ENCODE data around the gene ALOX5. TPM values are rescaled to one million over a fixed set of nuclear protein-coding genes. Genes with fewer than 3 reads are reported as not detected.
A peak's percentile ranks its signal among the peaks of the same experiment; 100 is the strongest.

ALOX5 gene
- total and polyA plus RNA-seq, 2 donors (not counting 1 experiment from before 2014, with no cell fraction given), result 354 to 888 TPM

- DNase-seq, result no peak
- H3K9me3 Mint-ChIP-seq (ENCODE audit: insufficient read depth), result no peaks in the 10 kb centered on the region
- Histone ChIP-seq H3K9me3 (ENCODE audit: control extremely low read depth in 1 of 3, control insufficient read depth in 2 of 3, insufficient read depth in 1 of 3, low read length in 2 of 3) (no peaks in the 10 kb centered on the region), H3K4me3 (ENCODE audit: control extremely low read depth in 1 of 5, extremely low read depth in 1 of 5, insufficient read depth in 1 of 5, low read depth in 2 of 5, low read length in 4 of 5) (no peak overlapping the region), H3K4me1 (ENCODE audit: control insufficient read depth in 2 of 2, insufficient read depth in 2 of 2, low read length in 2 of 2) (no peaks in the 10 kb centered on the region), H4K20me1 (ENCODE audit: control insufficient read depth, insufficient read depth, low read length, poor library complexity, severe bottlenecking) (peaks cover 14% of the 10 kb centered on the region), H3K79me2 (ENCODE audit: control insufficient read depth, insufficient read depth, low read length) (peaks cover 34% of the 10 kb centered on the region), H3K27me3 (replicated peaks in 1 of 4; ENCODE audit: control extremely low read depth in 1 of 4, control insufficient read depth in 3 of 4, insufficient read depth in 4 of 4, low read length in 3 of 4) (no peaks in the 10 kb centered on the region), H3K4me2 (replicated peaks; ENCODE audit: low read depth, low read length, poor library complexity, severe bottlenecking) (no peak overlapping the region), H3K36me3 (replicated peaks in 1 of 2; ENCODE audit: control extremely low read depth in 1 of 2, control insufficient read depth in 1 of 2, extremely low read depth in 1 of 2, insufficient read depth in 2 of 2, low read length in 1 of 2) (peaks cover 4 to 76% of the 10 kb centered on the region in 2 experiments), H3K9ac (ENCODE audit: low read length) (no peak overlapping the region), H2AFZ (ENCODE audit: insufficient read depth, low read depth, low read length, poor library complexity, severe bottlenecking) (no peak overlapping the region), H3K27ac (ENCODE audit: low read length in 2 of 2) (no peak overlapping the region)
- POLR2A ChIA-PET, result no interaction called here
- no peak overlapping the region for H3K4me3 Mint-ChIP-seq
- peak overlapping the region; percentile 61 for H3K27ac Mint-ChIP-seq
- TF ChIP-seq EZH2 (IDR thresholded peaks at IDR 0.05; ENCODE audit: borderline replicate concordance, insufficient read depth, low read depth, low read length, poor library complexity, severe bottlenecking), result no peak
- no peak for TF ChIP-seq CTCF (IDR thresholded peaks at IDR 0.05)
- H3K4me1 Mint-ChIP-seq, result peaks cover 12% of the 10 kb centered on the region
- intact Hi-C loops (cut with micrococcal nuclease), result no loop called here
- H3K27me3 Mint-ChIP-seq, result no peaks in the 10 kb centered on the region
- ATAC-seq (ENCODE audit: low read depth), result no peak
- WGBS (ENCODE audit: insufficient coverage), result 83% methylated on average over 6 of the region's 16 CpGs
- CTCF ChIA-PET, result interaction anchor here (1.1 kb wide), 1 partner anchor 10 kb away, joined by 3 read pairs; no protein-coding TSS in a partner anchor
These were observed 54.0 kb downstream of the ALOX5 start for GRCh38 chr10:45427970-45428366.

GRCh38 chr10:45428611-45429510 lies 54.8 kb downstream of the ALOX5 start:
- Histone ChIP-seq H3K9me3 (ENCODE audit: control extremely low read depth in 1 of 3, control insufficient read depth in 2 of 3, insufficient read depth in 1 of 3, low read length in 2 of 3) (no peaks in the 10 kb centered on the region), H3K36me3 (replicated peaks in 1 of 2; ENCODE audit: control extremely low read depth in 1 of 2, control insufficient read depth in 1 of 2, extremely low read depth in 1 of 2, insufficient read depth in 2 of 2, low read length in 1 of 2) (peaks cover 4 to 79% of the 10 kb centered on the region in 2 experiments), H2AFZ (ENCODE audit: insufficient read depth, low read depth, low read length, poor library complexity, severe bottlenecking) (no peak overlapping the region), H3K4me2 (replicated peaks; ENCODE audit: low read depth, low read length, poor library complexity, severe bottlenecking) (no peak overlapping the region), H3K79me2 (ENCODE audit: control insufficient read depth, insufficient read depth, low read length) (peaks cover 29% of the 10 kb centered on the region), H3K4me3 (ENCODE audit: control extremely low read depth in 1 of 5, extremely low read depth in 1 of 5, insufficient read depth in 1 of 5, low read depth in 2 of 5, low read length in 4 of 5) (no peak overlapping the region), H3K27ac (ENCODE audit: low read length in 2 of 2) (no peak overlapping the region), H3K9ac (ENCODE audit: low read length) (no peak overlapping the region), H4K20me1 (ENCODE audit: control insufficient read depth, insufficient read depth, low read length, poor library complexity, severe bottlenecking) (peaks cover 17% of the 10 kb centered on the region), H3K4me1 (ENCODE audit: control insufficient read depth in 2 of 2, insufficient read depth in 2 of 2, low read length in 2 of 2) (peaks cover 0 to 3% of the 10 kb centered on the region in 2 donors), H3K27me3 (replicated peaks in 1 of 4; ENCODE audit: control extremely low read depth in 1 of 4, control insufficient read depth in 3 of 4, insufficient read depth in 4 of 4, low read length in 3 of 4) (no peaks in the 10 kb centered on the region)
- WGBS (ENCODE audit: insufficient coverage), result 97% methylated on average over 10 of the region's 10 CpGs
- Mint-ChIP-seq H3K27ac (peak overlapping the region; percentile 46), H3K4me1 (peaks cover 17% of the 10 kb centered on the region), H3K9me3 (ENCODE audit: insufficient read depth) (no peaks in the 10 kb centered on the region), H3K27me3 (no peaks in the 10 kb centered on the region), H3K4me3 (no peak overlapping the region)
- TF ChIP-seq EZH2 (IDR thresholded peaks at IDR 0.05; ENCODE audit: borderline replicate concordance, insufficient read depth, low read depth, low read length, poor library complexity, severe bottlenecking) (no peak), CTCF (IDR thresholded peaks at IDR 0.05) (no peak)
- ATAC-seq (ENCODE audit: low read depth), result no peak
- POLR2A ChIA-PET, result no interaction called here
- no peak for DNase-seq
- CTCF ChIA-PET, result interaction anchor here (0.7 to 1.8 kb wide), 4 partner anchors 8 to 78 kb away, joined by 3 to 5 read pairs (median 3); no protein-coding TSS in a partner anchor
- intact Hi-C loops (cut with micrococcal nuclease), result no loop called here
